GM18520 (cell line): Measurements from ENCODE around the gene RCAN3.
"Not testable (repeated sequence)": the region's sequence is repeated elsewhere in the genome, so short reads cannot be mapped to it uniquely, and the experiment has no call there.

Experiments
- ATAC-seq: cut with Tn5 transposase; IDR thresholded peaks from one replicate; pipeline ENCODE4 v1.9.1; 2021; ENCODE audit not compliant: unreplicated experiment

Gene RCAN3

DNA sequence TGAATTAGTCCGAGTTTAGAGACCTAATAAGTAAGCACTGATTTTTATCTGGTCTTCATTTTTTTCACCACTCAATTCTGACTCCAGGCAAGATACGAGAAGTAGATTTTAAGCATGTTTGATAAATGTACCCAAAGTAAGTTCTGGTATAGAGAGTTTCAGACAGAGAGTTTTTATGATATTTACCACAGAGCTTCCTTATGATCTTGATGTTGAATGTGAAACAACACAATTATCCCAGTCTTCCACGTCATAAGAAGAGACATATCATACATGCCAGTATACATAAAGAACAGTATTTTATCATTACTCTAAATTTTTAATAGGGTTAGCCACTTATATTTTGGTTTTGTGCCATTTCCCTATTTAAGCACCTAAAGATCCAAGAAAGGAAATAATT is 45.4 kb downstream of the RCAN3 start:
- ATAC-seq, result no peak

DNA sequence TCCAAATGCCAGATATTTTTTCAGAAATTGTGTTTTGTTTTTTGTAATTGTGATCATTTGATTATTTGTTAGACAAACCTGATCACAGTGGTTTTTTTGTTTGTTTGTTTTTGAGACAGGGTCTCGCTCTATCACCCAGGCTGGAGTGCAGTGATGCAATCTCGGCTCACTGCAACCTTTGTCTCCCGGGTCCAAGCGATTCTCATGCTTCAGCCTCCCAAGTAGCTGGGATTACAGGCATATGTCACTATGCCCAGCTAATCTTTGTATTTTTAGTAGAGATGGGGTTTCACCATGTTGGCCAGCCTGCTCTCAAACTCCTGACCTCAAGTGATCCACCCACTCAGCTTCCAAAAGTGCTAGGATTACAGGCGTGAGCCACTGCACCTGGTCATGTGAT is 46.6 kb downstream of the RCAN3 start:
- ATAC-seq, result not testable (repeated sequence)

DNA sequence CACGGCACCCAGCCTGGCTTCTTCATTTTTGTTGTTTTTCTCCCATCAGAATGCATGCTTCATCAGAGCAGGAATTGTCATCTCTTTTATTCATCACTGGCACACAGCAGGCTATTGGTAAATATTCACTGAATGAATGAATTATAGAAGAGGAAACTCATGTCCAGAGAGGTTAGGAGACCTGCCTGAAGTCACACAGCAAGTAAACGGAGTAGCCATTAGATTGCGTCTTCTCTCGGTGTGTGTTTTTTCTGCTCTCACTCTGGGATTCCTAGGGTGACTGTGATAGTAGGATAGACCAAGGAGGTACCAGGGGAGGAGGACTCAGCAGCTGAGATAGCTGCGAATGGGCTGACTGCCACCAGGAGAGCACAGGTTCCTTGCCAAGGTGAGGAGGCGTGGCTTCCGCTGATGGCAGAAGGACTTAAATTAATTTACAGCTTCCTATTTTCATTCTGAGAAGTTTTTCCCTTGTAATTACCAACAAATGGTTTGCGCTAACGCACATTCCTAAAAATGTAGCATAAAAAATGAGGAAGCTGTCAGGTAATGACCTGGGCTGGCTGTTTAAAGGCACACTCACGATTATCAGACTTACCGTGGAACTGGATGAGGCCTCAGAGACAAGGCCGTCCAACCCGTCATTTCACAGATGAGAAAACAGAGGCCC is 48.8 kb downstream of the RCAN3 start:
- ATAC-seq, result no peak

DNA sequence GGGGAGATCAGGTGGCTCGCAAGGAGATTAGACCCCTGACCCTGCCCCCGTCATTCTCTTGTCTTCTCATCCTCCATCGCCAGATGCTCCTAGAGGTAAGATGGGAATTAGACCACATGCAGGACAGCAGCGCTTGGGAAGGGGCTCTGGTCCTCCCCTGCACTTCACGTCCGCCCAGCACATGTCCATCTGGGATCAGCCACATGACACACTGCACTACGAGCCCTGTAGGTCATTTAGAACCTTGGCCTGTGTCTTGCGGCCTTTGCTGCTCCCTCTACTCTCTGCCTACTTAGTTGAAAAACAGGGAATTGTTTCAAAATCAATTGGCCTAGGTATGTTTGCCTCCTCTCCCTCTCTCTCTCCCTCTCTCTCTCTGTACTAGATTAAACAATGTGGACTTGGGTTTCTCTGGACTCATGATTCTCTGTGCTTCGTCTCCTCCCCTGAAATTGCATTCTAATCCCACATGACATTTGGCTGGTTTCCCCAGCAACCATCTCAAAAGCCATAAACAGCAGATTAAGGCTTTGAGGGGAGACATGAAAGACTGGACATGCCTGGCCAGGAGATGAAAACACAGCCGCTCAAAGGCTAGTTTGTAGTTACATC is 49.4 kb downstream of the RCAN3 start:
- ATAC-seq, result no peak

DNA sequence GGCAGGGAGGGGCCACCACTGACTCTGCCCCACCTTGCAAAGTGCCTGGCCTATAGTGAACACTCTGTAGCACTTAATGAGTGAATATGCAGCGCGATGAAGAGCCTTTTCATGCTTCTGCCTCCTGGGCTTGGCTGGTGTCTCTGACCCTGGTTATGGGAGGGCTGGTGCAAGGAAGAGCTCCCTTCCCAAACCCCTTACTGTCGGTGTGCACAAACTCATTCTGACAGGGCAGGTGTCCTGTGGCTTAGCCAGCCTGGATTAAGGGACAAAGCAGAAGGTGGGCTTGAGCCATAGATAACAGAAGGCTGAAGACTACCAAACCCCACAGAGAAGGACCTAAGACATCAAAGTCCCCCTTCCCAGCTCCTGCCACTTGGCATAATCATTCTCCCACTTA is 51.3 kb downstream of the RCAN3 start:
- no peak for ATAC-seq

DNA sequence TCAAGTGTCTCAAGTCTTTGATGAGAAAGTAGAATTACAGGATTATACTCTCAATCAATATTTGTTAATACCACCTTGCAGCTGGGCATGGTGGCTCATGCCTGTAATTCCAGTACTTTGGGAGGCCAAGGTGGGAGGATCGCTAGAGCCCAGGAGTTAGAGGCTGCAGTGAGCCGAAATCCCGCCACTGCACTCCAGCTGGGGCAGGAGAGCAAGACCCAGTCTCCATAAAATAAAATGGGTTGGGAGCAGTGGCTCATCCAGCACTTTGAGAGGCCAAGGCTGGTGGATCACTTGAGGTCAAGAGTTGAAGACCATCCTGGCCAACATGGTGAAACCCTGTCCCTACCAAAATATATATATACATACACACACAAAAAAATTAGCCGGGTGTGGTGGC is 52.1 kb downstream of the RCAN3 start:
- ATAC-seq, result no peak

- ATAC-seq, result no peak
Measured at GRCh38 chr1:24555591-24556413, 53.2 kb downstream of the RCAN3 start, which contains the start of gene NCMAP. NCMAP (plus strand) TSS chr1:24556087; CDS start chr1:24595431, 39,344 bp downstream.

- no peak for ATAC-seq
Measured at GRCh38 chr1:24556414-24556795, 53.8 kb downstream of the RCAN3 start.

- no peak for ATAC-seq
Measured at GRCh38 chr1:24557220-24557619, 54.6 kb downstream of the RCAN3 start.

DNA sequence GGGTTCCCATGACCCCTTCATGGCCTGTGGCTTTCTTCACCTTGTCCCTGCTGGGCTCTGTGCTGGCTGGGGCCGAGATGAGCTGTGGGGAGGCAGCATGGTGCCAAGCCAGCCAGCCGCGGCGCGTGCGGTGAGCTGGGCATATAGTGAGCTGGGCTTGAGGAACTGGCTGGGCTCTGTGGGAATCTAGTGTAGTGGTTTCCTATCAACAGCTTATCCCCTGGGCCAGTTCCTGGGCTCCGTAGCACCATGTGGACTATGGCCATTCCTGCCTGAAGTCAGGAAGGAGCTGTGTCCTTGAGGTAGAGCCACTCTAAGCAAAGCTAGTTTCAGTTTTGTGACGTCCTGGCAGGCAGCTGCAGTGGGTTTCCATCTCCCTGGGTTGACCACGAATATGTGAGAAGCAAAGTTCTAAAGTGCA is 55.1 kb downstream of the RCAN3 start:
- ATAC-seq, result no peak

DNA sequence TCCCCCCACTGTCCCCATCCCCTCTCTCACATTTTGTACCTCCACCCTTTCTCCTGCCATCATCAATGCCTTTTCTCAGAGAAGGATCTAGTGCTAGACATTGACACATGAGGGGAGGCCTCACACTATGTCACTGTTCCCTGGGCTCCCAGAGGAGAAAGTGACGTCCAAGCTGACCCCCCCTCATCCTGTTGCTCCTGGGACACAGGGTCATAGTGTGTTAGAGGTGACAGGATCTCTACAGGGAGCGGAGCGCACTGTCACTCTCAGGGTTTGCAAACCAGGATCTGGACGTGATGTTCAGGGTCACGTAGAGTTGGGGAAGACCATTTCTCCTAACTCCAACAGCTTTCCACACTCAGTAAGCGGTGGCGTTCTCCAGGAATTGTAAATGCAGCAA is 55.8 kb downstream of the RCAN3 start:
- no peak for ATAC-seq

DNA sequence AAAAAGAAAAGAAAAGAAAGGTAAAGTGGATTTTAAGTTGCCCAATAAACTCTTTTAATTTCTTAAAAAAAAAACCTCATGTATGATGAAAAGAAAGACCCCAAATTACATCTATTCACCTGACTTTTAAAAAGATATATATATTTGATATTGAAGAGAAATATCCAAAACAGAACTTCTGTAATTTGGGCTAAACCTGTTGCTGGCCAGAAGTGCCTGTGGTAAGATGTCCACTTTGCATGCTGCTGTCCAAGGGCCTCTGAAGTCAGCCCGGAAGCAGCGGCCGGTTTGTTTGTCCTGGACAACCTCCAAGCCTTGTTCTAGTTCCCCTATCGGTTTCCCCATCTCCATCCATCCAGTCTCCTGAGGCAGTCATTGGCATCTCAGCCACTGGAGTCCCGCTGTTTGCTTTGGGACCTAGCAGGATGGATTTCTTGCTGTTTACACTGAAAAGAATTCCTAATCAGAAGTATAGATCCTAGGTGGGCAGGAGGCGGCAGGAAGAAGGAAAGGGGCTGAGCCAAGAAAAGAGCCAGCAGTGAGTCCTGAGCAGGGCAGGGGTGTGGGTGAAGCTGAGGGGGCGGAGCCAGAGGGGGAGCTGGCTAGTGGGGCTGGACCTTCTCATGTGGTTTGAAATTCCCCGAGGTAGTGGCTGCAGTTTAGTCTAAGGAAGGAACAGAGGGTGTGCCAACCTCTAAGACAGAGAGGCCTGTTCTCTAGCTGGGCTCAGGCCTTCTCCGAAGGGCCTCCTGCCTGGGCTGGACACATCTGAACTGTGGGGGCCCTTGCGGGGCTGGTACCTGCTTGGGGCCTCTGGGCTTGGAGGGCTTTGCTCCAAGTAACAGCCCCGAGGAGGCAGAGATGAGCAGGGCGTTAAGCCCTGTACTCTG is 56.5 kb downstream of the RCAN3 start:
- ATAC-seq, result no peak

DNA sequence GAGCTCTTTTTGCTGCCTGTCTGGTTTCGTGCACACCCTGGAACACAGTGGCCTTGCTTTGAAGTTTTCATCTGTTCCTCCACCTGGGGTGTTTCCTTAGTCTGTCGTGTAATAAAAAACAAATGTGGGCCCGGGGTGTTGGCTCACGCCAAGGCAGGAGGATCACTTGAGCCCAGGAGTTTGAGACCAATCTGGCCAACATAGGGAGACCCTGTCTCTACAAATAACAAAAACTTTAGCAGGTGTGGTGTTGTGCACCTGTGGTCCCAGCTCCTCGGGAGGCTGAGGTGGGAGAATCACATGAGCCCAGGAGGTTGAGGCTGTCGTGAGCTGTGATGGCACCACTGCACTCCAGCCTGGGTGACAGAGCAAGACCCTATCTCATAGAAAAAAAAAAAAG is 57.7 kb downstream of the RCAN3 start:
- ATAC-seq, result no peak

DNA sequence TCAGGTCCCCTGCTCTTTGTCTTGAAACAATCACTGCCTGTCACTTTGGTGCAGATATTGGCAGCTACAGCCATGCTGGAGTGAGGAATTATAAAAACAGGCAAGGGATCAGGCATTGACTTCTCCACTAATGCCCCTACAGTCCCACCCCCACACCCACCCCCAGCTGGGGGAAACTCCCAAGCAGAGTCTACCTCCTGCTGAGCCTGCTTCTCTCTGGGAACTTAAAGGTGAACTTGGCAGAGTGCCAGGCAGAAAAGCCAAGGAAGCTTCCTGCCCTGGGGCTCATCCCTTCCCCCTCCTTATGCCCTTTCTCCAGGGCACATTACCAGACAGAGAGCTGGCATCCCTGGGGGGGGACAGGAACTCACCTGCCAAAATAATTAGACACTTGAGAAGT is 60.0 kb downstream of the RCAN3 start:
- no peak for ATAC-seq

DNA sequence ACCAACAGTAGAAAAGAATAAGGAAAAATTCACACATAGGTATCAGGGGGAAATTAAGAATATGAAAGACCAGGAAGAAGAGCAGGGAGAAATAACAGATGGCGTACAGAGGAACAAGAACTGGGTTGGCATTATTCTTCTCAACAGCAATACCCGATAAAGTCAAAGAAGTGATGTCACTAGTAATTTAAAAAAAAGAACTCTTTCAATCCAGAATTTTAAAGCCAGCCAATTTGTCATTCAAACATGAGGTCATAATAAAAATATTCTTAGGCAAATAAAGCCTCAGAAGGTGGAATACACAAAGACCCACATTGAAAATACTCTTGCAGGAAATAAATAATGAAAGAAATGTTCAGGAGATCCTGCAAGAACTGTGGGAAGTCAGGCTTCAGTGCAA is 62.1 kb downstream of the RCAN3 start:
- ATAC-seq, result no peak

- no peak for ATAC-seq
Measured at GRCh38 chr1:24566236-24566867, 63.7 kb downstream of the RCAN3 start.

DNA sequence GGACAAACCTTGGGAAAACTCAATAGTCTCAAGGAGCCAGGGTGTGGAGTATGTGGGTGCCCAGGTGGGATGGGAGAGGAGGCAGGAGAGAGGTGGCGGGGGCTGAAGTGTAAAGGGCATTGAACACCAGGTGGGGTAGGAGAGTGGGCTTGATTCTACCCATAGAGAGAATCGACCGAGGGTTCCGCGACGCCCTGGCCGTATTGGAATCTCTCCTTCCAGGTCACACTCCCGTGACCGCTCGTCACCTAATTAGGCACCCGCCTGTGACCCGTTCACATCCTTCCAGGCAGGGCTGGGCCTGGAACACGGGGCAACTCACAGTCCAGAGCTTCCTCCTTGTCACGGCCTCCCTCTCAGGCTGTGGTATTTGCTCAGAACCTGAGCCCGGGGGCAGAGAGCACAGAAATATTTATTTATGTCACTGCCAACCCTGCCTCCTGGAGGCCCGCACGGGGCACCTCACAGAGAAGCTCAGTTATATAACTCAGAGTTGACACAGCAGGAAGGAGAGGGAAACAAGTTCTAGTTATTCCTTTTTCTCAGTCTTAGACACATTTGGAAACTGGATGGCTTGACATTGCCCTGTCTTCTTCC is 65.3 kb downstream of the RCAN3 start:
- no peak for ATAC-seq

- ATAC-seq, result no peak
Measured at GRCh38 chr1:24568475-24568874, 65.8 kb downstream of the RCAN3 start.

DNA sequence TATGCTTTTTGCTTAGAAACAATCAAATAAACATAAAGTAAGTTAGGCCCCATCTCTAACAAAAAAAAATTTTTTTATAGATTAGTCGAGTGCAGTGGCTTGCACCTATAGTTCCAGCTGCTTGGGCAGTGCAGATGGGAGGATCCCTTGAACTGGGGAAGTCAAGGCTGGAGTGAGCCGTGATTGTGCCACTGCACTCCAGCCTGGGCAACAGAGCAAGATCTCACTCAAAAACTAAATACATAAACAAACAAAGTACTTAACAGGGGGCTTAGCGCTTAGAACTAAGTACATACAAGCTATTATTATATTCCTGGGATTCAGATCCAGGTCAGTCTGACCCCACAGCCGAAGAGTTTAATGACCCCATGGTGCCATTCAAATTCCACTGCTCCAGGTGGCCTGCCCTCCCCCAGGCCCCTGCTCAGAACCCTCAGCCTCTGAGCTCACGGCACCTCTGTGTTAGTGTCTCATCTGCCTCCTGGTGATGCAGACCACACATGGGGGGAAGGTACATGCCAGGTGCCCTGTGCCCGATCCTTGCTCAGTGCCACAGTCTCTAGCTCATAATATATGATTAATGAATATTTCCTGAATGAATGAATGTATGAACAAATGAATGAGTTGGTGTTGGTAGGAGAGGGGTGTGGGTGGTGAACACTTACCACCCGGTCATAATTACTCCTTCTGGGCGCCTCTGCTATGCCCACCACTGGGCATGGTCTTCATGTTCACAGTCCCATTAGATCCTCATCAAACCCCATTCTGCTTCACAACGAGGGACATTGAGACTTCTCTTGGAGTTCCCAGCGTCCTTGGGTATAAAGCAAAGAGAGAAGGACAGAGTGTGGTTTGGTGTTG is 67.9 kb downstream of the RCAN3 start:
- ATAC-seq, result no peak
